NCI-H1105 (cell line): Measurements from ENCODE around the gene PDIK1L.
"Not testable (repeated sequence)": the region's sequence is repeated elsewhere in the genome, so short reads cannot be mapped to it uniquely, and the experiment has no call there.

ENCODE experiments used
- DNase-seq: peaks from one replicate; lab custom pipeline; 2025; lab: John Stamatoyannopoulos, UW

The PDIK1L gene

DNA sequence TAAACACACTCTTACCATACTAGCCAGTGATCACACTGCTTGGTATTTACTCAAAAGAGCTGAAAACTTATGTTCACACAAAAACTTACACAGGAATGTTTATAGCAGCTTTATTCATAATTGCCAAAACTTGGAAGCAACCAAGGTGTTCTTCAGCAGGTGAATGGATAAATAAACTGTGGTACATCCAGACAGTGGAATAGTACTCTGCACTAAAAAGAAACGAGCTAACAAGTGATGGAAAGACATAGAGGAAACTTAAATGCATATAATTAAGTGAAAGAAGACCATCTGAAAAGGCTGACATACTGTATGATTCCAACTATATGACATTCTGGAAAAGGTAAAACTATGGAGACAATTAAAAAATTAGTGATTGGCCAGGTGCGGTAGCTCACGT lies 20.7 kb upstream of the PDIK1L start:
- no peak for DNase-seq

DNA sequence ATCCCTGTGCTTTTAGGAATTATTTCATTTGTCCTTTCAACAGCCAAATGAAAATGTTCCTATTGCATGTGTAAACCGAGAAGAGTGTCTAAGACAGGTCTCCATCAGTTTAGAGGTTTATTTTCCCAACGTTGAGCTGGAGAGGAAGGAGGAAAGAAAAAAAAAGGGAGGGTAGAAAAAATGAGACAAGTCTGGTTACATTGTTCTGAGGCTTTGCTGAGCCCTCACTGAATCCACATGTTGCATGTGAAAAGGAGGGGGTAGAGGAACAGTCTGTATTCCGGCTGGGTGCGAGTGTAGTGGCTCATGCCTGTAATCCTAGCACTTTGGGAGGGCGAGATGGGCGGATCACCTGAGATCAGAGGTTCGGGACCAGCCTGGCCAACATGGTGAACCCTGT lies 19.2 kb upstream of the PDIK1L start:
- no peak for DNase-seq

DNA sequence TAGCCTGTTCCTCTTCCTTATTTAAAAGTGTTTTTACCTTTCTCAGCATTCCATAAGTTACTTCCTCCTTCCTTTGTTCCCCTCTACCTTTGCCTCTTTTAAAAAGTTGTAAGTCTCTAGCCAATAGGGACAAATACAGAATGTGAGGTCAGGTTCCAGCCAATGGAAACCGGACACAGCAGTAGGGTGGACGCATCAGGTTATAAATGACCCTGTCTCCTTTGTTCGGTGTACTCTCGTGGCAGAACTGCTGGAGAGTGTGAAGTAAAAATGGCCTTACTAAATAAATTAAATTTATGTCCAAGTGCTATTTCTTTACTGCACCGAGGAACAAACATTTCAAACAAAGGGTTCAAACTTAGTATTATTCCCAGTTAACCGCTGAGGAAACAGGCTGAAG lies 18.1 kb upstream of the PDIK1L start:
- not testable (repeated sequence) for DNase-seq

DNA sequence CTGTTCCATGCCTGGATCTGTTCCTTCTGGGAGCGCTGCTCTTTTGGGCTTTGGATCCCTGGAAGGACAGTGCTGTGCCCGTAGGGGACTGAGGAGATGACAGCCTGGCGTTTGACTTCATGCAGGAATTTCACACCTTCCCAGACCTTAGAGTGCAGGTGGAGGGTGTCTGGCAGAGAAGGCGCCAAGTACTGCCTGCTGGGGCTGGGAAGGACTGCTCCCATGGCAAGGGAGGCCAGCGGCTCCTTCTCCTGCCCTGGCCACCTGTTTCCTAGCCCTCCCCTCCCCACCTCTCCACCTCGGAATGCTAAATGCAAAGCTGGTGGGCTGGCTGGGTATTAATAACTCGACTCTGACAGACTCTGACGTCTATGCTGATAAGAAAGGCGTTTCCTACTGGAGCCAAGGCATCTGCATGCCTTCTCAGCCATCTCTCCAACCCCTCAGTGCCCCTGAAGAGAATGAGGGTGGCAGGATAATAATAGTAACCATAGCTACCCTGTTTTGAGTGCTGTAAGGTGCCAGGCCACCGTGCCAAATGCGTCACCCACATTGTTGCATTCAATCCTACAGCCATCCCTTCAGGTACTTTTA lies 17.5 kb upstream of the PDIK1L start:
- DNase-seq: no peak

DNA sequence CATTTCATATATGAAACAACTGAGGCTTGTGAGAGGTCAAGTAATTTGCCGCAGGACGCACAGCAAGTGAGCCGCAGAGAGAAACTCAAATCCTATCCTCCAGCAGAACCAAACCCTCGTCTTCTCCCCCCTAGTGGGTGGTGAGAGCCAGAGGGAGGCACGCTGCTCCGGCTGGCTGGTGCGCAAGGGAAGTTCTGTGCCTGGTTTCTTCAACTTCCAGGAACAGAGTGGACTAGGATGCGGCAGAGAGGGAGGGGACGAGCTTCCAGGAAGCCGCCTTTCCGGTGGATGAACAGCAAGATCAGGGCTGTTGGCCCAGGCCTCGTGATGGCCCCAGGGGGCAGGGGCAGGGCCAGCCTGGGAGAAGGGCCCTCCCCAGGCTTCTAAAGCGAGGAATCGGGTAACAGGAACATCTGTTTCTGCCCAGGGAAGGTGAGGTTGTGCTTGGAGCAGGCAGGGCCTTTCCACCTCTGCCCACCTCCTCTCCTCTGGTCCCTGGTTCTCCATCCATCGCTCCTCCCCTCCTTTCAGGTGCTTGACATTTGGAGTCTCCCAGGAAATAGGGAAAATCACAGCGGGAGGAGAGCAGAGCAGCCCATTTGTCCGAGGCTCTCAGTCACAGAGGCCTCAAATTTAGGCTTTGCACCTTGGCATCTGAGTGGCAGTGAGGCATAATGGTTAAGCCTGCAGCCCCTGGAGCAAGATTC lies 16.8 kb upstream of the PDIK1L start:
- DNase-seq: no peak

DNA sequence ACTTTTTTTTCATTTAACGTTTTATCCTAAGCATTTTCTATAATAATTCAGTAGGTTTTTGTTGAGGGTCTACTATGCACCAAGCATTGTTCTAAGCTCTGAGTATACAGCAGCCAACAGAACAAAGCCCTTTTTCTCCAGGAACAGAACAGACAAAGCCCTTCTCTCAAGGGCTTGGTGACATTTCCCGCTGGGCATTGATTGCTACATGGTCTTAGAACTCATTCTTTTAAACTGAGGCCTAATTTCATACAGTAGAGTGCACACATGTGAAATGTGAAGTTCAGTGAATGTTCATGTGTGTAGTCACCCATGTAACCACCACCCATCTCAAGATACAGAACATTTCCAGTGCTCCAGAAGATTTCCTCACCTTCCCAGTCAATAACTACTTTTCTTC lies 15.2 kb upstream of the PDIK1L start:
- DNase-seq: no peak

DNA sequence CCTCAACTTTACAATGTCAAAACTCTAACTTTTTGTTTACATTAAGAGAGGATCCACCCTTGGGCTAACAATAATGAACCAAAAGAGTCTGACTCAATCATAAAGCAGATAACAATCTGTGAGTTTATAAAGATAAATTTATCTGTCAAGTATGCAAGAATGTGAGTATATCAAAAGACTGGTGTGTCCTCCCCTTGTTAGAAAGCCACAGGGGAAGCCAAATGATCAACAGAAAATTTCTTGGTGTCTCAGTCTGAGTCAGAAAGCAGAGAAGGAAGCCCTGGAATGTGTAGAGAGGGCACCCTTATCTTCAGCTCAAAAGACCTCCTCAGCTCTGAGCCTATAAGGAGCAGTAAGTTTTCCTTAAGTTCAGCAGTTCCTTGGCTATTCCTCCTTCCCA lies 13.9 kb upstream of the PDIK1L start:
- no peak for DNase-seq

DNA sequence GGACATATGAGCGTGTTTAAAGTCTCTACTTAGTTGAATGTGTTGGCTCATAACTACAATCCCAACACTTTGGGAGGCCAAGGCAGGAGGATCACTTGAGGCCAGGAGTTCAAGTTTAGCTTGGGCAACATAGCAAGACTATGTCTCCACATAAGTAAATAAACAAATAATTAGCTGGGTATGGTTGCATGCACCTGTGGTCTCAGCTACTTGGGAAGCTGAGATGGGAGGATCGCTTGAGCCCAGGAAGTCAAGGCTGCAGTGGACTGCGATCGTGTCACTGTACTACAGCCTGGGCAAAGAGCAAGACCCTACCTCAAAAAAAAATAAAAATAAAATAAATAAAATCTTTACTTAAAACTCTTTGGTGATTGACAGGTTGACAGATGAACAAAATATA lies 13.0 kb upstream of the PDIK1L start:
- DNase-seq: no peak

DNA sequence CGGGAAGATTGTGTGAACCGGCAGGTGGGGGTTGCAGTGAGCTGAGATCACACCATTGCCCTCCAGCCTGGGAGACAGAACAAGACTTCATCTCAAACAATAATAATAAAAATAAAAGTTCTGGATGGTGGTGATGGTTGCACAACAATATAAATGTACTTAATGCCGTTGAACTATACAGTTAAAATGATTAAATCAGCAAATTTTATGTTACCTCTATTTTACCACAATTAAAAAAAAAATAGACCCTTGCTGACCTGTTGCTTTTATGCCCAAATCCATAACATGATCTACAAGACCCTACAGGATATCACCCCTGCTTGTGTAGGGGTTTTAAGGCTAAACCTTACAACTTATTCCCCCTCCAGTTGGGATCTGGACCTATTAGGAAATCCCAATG lies 11.8 kb upstream of the PDIK1L start:
- no peak for DNase-seq

DNA sequence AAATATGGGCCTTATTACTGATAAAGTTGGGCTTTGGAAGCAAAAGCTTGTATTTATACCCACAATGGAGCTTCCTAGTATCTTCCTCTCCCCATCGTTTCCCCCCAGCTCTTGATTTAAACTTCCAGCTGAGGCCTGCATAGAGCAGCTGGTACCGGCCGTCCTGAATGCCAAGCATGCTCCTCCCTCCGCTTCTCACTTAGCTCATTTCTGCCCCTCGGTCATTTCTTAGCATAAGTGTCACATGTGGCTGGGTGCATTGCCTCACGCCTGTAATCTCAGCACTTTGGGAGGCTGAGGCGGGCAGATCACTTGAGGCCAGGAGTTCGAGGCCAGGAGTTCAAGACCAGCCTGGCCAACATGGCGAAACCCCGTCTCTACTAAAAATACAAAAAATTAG lies 11.4 kb upstream of the PDIK1L start:
- DNase-seq: not testable (repeated sequence)

DNA sequence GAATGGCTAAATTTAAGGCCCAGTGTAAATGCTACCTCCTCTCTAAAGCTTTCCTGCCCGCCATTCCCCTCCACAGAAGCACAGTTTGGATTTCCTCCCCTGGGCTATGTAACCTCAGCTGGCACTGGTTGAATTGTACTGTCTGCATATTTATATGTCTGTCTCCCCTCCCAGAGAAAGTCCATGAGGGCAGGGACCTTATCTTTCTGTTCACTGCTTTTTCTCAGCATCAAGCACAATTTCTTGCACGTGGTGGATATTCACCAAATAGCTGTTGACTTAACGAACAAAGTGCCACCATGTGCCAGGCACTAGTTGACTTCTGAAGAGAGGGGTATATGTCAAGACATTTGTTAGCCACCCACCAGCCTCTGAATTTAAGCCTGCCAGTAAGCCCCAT lies 9.5 kb upstream of the PDIK1L start:
- DNase-seq: no peak

DNA sequence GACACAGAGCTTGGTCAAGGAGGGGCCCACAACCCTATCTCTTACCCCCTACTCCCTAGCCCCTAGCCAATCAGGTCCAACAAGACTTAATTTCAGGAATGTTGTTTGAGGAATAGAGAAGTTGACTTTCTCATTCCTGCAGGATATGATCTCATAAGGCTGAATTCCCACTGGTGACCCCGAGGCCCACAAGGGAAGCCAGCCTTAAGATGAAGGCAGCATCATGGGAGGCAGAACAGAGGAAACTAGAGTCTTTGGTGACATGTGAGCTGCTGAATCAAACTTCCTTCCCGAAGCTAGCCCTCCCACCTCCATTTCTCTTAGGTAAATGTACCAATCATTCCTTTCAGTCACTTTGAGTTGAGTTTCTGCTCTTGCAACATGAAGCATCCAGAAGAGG lies 9.1 kb upstream of the PDIK1L start:
- no peak for DNase-seq

DNA sequence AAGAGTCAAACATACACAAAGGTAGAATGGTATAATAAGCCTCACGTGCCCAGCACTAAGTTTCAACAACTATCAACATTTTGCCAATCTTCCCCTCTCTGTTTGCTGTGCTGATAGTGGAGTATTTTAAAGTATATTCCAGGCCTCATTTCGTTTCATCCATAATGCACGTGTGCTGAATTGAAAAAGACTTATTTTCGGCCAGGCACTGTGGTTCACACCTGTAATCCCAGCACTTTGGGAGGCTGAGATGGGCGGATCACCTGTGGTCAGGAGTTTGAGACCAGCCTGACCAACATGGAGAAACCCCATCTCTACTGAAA lies 6.4 kb upstream of the PDIK1L start:
- DNase-seq: not testable (repeated sequence)

DNA sequence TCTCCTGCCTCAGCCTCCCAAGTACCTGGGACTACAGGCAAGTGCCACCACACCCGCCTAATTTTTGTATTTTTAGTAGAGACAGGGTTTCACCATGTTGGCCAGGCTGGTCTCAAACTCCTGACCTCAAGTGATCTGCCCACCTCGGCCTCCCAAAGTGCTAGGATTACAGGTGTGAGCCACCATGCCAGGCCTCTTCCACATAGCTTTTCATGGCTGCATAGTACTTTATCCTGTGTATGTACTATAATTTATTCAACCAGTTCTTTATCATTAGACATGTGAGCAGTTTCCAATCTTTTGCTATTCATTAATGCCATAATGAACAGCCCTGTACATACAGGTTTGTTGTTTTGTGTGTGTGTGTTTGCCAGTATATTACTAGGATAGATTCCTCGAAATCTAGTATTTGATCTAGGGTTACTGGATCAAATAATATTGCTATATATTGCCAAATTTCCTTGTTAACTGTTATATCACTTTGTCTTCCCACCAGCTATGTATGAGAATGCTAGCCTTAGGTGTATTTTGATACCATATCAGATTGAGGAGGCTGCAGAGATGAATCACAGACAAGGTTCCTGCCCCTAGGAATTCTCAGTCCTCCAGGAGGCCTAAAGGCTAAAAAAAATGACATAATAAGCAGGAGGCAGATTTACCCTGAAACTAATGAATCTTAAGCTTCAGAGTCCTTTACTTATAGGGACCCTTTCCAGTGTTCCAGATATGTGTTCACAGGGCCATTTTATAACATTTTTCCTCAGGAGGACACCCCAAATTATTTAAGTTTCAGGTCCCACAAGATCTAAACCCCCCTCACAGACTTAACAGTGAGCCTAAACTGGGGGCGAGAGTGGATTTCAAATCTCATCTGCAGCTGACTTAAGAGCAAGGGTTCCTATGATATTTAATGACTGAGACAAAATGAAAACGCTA lies 2.1 kb upstream of the PDIK1L start:
- DNase-seq: no peak

DNA sequence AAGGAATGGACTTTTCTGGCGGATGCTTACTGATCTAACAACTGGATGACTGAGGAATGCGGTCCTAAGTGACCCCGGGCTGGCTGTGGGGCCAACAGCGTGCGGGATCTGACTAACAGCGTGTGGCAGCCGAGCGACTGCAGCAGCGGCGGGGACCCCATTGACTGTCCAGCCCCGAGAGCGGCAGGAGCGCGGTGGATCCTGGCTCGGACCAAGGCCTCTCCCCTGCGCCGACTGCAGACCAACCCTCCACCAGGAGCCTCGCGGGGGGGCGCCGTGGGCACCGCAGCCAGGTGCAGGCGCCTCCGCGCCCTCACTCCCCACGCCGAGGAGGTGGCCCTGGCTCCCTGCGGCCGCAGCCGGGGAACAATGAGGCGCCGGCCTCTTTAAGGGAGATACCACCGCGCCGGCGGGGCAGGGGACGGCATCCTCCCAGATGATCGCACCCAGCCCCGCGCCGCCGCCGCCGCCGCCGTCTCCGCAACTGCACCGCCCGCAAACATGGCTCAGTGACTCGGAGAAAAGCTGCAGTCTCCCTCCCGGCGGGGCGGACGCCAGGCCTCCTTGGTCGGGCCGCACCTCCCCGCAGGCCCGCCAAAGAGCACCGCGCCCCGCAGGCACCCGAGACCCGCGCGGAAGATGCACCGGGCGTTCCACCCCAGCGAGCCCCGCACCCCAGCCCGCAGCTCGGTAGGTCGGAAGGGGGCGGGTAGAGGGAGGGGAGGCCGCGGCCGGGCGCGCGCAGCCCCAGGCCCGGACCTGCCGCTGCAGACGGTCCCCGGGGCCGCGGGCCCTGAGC lies 694 bp upstream of the PDIK1L start:
- DNase-seq: peak; percentile 85

DNA sequence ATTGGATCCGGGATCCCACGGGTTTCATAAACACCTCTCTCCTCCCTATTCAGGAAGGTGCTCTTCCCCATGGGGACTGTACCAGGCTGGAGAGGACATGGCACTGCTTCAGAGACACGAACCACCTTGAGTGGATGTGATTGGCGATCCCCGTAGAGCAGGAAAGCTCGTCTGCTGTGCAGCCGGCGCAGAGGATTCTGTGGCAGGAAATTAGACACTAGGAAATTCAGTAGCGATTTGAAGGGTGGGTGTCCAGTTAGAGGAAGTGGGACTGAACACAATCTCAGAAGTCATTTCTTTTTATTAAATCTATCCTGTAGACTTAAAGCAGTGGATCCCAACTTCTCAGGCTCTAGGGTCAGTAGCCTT lies 767 bp downstream of the PDIK1L start:
- DNase-seq: peak; percentile 51

DNA sequence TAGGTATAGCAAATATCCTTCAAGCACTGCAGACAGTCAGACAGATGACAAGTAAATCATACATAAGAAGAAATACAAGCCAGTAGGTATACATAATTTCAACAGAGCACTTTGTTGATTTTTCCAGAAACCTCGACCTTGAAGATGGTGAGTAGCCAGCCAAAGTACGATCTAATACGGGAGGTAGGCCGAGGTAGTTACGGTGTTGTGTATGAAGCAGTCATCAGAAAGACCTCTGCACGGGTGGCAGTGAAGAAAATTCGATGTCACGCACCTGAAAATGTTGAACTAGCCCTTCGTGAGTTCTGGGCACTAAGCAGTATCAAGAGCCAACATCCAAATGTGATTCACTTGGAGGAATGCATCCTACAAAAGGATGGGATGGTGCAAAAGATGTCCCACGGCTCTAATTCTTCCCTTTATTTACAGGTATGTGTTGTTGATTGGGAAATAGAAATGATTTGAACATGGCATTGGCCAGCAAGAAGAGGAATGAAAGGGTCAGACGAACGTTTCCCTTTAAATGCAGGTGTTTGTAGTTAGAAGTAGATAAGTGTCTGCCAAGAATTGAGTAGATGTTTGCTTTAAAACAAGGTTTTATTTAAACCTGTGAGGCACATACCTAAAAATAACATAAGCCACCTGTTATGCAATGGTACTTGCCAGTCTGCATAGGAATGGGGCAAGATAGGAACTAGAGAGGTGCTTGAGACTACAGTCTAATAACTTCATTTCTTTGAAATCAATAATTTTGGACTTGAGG lies 2.7 kb downstream of the PDIK1L start:
- no peak for DNase-seq

DNA sequence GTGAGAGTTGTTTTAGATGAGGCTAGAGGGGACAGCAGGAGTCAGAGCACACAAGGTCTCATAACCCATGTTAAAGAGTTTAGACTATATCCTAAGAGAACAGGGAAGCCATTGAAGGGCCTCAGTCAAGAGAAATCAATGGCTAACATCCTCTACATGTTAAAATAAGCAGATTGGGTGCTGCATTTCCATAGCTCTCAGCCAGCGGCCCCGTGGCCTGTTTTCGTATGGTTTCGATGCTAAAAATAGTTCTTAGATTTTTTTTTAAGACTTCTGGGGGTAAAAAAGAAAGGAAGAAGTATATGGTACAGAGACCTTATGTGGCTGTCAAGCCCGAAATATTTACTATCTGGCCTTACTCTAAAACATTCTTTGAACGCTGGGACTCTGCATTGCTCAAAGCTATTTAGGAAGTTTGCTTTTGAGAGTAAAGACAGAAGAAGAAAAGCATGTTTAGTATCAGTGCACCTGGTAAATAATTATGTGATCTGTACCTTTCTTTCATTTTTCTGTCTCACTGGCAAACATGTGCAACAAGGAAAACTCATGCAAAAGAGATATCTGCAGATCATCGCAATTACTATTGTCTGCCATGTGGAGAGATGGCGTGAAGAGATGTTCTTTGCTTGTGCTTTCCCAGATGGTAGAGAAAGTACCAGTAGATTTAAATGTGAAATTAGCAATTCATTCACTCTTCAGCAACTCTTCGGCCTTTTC lies 8.4 kb downstream of the PDIK1L start:
- no peak for DNase-seq

DNA sequence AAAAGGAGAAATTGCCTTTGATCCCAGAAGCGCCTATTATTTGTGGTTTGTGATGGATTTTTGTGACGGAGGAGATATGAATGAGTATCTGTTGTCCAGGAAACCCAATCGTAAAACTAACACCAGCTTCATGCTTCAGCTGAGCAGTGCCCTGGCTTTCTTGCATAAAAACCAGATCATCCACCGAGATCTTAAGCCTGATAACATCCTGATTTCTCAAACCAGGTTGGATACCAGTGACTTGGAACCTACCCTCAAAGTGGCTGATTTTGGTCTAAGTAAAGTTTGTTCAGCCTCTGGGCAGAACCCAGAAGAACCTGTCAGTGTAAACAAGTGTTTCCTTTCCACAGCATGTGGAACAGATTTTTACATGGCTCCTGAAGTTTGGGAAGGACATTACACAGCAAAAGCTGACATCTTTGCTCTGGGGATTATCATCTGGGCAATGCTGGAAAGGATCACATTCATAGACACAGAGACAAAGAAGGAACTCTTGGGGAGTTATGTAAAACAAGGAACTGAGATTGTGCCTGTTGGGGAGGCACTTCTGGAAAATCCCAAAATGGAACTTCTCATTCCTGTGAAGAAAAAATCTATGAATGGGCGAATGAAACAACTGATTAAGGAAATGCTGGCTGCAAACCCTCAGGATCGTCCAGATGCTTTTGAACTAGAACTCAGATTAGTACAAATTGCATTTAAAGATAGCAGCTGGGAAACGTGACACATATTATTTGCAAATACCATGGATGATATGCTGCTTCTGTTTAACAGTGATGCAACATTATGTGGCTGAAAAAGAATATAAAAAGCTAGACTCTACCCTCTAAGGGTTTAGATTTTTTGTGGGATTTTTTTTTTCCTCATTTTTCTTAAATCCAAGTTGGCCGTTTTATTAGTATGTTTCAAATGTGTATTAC lies 10.5 kb downstream of the PDIK1L start:
- no peak for DNase-seq
